ENCODE data around the gene SMIM12. TPM values are rescaled to one million over a fixed set of nuclear protein-coding genes. Genes with fewer than 3 reads are reported as not detected.
"Not testable (repeated sequence)": the region's sequence is repeated elsewhere in the genome, so short reads cannot be mapped to it uniquely, and the experiment has no call there.

The SMIM12 gene
- total and polyA plus RNA-seq, 2 of the 8 experiments (the other 6 are each of a cell fraction or from before 2014, with no cell fraction given), result 40.9 to 49.2 TPM

- H2BK5ac ChIP-seq (ENCODE audit: low read depth, low read length); H2BK120ac ChIP-seq (replicated peaks; ENCODE audit: low read depth, low read length); H3K27ac ChIP-seq (ENCODE audit: low read depth, low read length); H3K9me3 ChIP-seq (ENCODE audit: insufficient read depth in 2 of 2, low read depth in 1 of 2, low read length in 1 of 2); H3K4me2 ChIP-seq (ENCODE audit: insufficient read depth in 1 of 2, low read depth in 2 of 2, low read length in 2 of 2); H3K9ac ChIP-seq (replicated peaks in 1 of 4; ENCODE audit: extremely low read depth in 1 of 4, low read depth in 3 of 4, low read length in 3 of 4); CTCF ChIA-PET (ENCODE audit: partially characterized antibody); H3K23ac ChIP-seq (ENCODE audit: insufficient read length); H3K27me3 ChIP-seq (replicated peaks in 1 of 4; ENCODE audit: control insufficient read depth in 3 of 4, extremely low read depth in 1 of 4, insufficient read depth in 3 of 4, low read length in 3 of 4); DNase-seq (ENCODE audit: low read depth in 1 of 2, low spot score in 2 of 2); H4K20me1 ChIP-seq (replicated peaks in 1 of 2; ENCODE audit: control insufficient read depth in 1 of 2, insufficient read depth in 2 of 2, low read length in 2 of 2); H3K79me1 ChIP-seq (ENCODE audit: low read depth, low read length); H2BK20ac ChIP-seq (ENCODE audit: low read length); POLR2A ChIA-PET (ENCODE audit: partially characterized antibody); H2AK5ac ChIP-seq (ENCODE audit: low read depth, low read length); H3K4me1 ChIP-seq (replicated peaks in 1 of 4; ENCODE audit: control insufficient read depth in 3 of 4, insufficient read depth in 4 of 4, low read length in 3 of 4); H4K5ac ChIP-seq (ENCODE audit: insufficient read length, low read depth, low read length); H3K36me3 ChIP-seq (ENCODE audit: control insufficient read depth in 2 of 4, insufficient read depth in 4 of 4, low read length in 3 of 4); H3K23me2 ChIP-seq (ENCODE audit: low read depth, low read length); H3K56ac ChIP-seq (replicated peaks; ENCODE audit: insufficient read length, low read depth, low read length); H3K4me3 ChIP-seq (ENCODE audit: extremely low read depth in 1 of 4, insufficient read depth in 2 of 4, low read depth in 3 of 4, low read length in 4 of 4); H3K79me2 ChIP-seq (ENCODE audit: control insufficient read depth in 1 of 2, insufficient read depth in 2 of 2, low read length in 2 of 2); H2BK15ac ChIP-seq (ENCODE audit: low read length); H4K8ac ChIP-seq (ENCODE audit: extremely low read depth, insufficient read depth, low read length); H3K18ac ChIP-seq (ENCODE audit: extremely low read depth, low read length); FAIRE-seq; H2BK12ac ChIP-seq (ENCODE audit: low read depth, low read length); H2AFZ ChIP-seq (ENCODE audit: low read length); H3K4ac ChIP-seq (replicated peaks; ENCODE audit: insufficient read length, low read depth, low read length); H4K91ac ChIP-seq (replicated peaks; ENCODE audit: insufficient read length, low read length); H3K14ac ChIP-seq (ENCODE audit: insufficient read length): not testable (repeated sequence)
- WGBS, 2 experiments (ENCODE audit: extremely low coverage in 1 of 2, insufficient coverage in 1 of 2, insufficient read length in 1 of 2, insufficient replicate concordance in 2 of 2, low coverage in 1 of 2, low lambda C conversion rate in 2 of 2, missing lambda C conversion rate in 1 of 2), result 88% methylated on average over 2 of the region's 2 CpGs; no CpG with 5 or more reads in 1 of the 2 experiments
These were observed 40.7 kb downstream of the SMIM12 start for GRCh38 chr1:34818862-34819261.
